Upper lobe of left lung (tissue), 6 donors: ENCODE results near the gene GRB7. TPM values are rescaled to one million over a fixed set of nuclear protein-coding genes. Genes with fewer than 3 reads are reported as not detected.

Experiments
- ATAC-seq, 2 donors: fragments of 200-7000 bp; cut with Tn5 transposase; one replicate each; pipeline ENCODE4 v1.9.1; 2022; ENCODE audit warnings: mild to moderate bottlenecking in 2 of 2, moderate library complexity in 2 of 2; ENCODE audit not compliant: low FRiP score in 2 of 2
- DNase-seq, 2 donors: peaks; one replicate each; pipeline ENCODE4 v3.0.0-alpha.2; 2019 to 2020
- H3K27ac ChIP-seq, 4 donors: fragments of 200-600 bp; sonication (generic); one replicate each; pipeline ENCODE4 v1.5.1; 2016 to 2019
- H3K27me3 ChIP-seq, 4 donors: fragments of 200-600 bp; sonication (generic); one replicate each; pipeline ENCODE4 v1.5.1; 2017 to 2019
- H3K36me3 ChIP-seq, 4 donors: fragments of 200-600 bp; sonication (generic); one replicate each; pipeline ENCODE4 v1.5.1; 2016 to 2019
- H3K4me1 ChIP-seq, 4 donors: fragments of 200-600 bp; sonication (generic); one replicate each; pipeline ENCODE4 v1.5.1; 2018 to 2019
- H3K4me3 ChIP-seq, 4 donors: fragments of 200-600 bp; sonication (generic); one replicate each; pipeline ENCODE4 v1.5.1; 2017 to 2019; ENCODE audit warnings: mild to moderate bottlenecking in 2 of 4, moderate library complexity in 1 of 4
- H3K9me3 ChIP-seq, 4 donors: fragments of 200-600 bp; sonication (generic); one replicate each; pipeline ENCODE4 v1.5.1; 2018 to 2019
- CTCF ChIP-seq, 6 experiments: fragments of 450-650 bp in 4 of 6; fragments of 200-600 bp in 2 of 6; sonication (generic) in 2 of 6; IDR thresholded peaks; one replicate each; pipeline ENCODE4 v1.5.1; 2016 to 2019; ENCODE audit warnings: antibody characterized with exemption in 6 of 6
- EP300 ChIP-seq, 4 donors: sonication (generic); formaldehyde crosslinking; IDR thresholded peaks; one replicate each; pipeline ENCODE4 v1.5.1; 2017; ENCODE audit warnings: antibody characterized with exemption in 4 of 4, control low read depth in 2 of 4
- POLR2A ChIP-seq, 4 donors: fragments of 450-650 bp; IDR thresholded peaks; one replicate each; pipeline ENCODE4 v1.5.1; 2016 to 2017; ENCODE audit warnings: antibody characterized with exemption in 4 of 4, mild to moderate bottlenecking in 2 of 4
- POLR2AphosphoS5 ChIP-seq, 2 donors: sonication (generic); formaldehyde crosslinking; IDR thresholded peaks; one replicate each; pipeline ENCODE4 v1.5.1; 2017; ENCODE audit warnings: antibody characterized with exemption in 2 of 2
- WGBS, 2 donors: methylation state at CpG; one replicate each; pipeline ENCODE4 v1.1.5; 2017 to 2018; 5-methylcytosine and 5-hydroxymethylcytosine counted together
- total RNA-seq, 6 donors: library from RNA; depleted of rRNA in 4 of 6; stranded (reverse); fragments of >200 nt in 4 of 6; gene quantifications; one replicate each; pipeline versions ENCODE4 v1.1.0 to v1.2.1, GENCODE V29; 2016 to 2021
- donor health status: DM: no; HTN: no; CAD: no; lungs with moderate emphysema.
- donor health status: DM: no; HTN: yes; CAD: no; lungs with severe emphysema.

The GRB7 gene
- total RNA-seq, 6 donors from 2014 or later = 19.9 to 82.8 (median 31.1) TPM

GRCh38 chr17:39742126-39742855 lies 4.6 kb downstream of the GRB7 start:
- no peak overlapping the region for H3K27ac ChIP-seq
- DNase-seq (no peak), ATAC-seq (no peak)
- no peaks in the 10 kb centered on the region for H3K9me3 ChIP-seq
- 76 to 86% methylated on average over 16 to 18 of the region's 18 CpGs for WGBS, 2 donors
- peaks cover 0 to 28% (median 12%) of the 10 kb centered on the region in 4 donors for H3K27me3 ChIP-seq
- TF ChIP-seq POLR2A (IDR thresholded peaks at IDR 0.05) = no peak
- no peak for TF ChIP-seq CTCF (IDR thresholded peaks at IDR 0.05)
- no peak for TF ChIP-seq EP300 (IDR thresholded peaks at IDR 0.05)
- no peak for TF ChIP-seq POLR2AphosphoS5 (IDR thresholded peaks at IDR 0.05)
- peaks cover 0 to 16% (median 3%) of the 10 kb centered on the region in 4 donors for H3K36me3 ChIP-seq
- peaks cover 6 to 39% (median 20%) of the 10 kb centered on the region in 4 donors for H3K4me1 ChIP-seq
- H3K4me3 ChIP-seq = no peak overlapping the region

GRCh38 chr17:39742856-39743436 lies 5.2 kb downstream of the GRB7 start:
- Histone ChIP-seq H3K27ac (no peak overlapping the region), H3K9me3 (no peaks in the 10 kb centered on the region), H3K4me1 (peaks cover 6 to 33% (median 17%) of the 10 kb centered on the region in 4 donors), H3K27me3 (peaks cover 0 to 21% (median 9%) of the 10 kb centered on the region in 4 donors), H3K36me3 (peaks cover 0 to 16% (median 3%) of the 10 kb centered on the region in 4 donors), H3K4me3 (no peak overlapping the region)
- ATAC-seq (no peak), DNase-seq (no peak)
- 86 to 92% methylated on average over 17 to 20 of the region's 21 CpGs for WGBS, 2 donors
- TF ChIP-seq POLR2A (IDR thresholded peaks at IDR 0.05) (no peak), EP300 (IDR thresholded peaks at IDR 0.05) (no peak), CTCF (IDR thresholded peaks at IDR 0.05) (no peak), POLR2AphosphoS5 (IDR thresholded peaks at IDR 0.05) (no peak)

DNA sequence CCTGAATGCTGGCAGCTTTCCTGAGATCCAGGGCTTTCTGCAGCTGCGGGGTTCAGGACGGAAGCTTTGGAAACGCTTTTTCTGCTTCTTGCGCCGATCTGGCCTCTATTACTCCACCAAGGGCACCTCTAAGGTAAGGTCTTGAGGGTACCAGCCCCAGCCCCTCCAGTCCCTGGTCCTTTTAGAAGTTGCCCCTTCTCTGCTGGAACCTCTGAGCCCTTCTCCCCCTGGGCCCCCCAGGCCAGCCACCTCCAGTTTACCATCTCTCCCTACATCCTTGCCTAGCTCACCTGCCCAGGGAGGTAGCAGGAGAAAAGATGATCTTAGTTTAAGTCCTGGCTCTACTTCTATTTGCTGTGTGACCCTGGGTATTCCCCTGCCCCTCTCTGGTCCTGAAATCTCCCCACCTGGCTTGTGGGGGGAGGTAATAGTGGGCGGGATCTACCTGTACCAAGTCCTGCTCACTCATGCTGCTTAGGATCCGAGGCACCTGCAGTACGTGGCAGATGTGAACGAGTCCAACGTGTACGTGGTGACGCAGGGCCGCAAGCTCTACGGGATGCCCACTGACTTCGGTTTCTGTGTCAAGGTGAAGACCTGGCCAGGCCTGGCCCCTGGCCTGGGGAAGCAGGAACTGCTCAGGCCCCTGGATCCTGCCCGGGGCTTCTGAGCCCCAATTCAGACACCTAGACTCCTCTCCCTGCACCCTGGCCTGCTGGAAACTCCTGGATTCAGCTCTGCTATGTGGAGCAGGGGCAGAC lies 6.5 kb downstream of the GRB7 start:
- Histone ChIP-seq H3K36me3 (peaks cover 0 to 16% (median 3%) of the 10 kb centered on the region in 4 donors), H3K4me3 (no peak overlapping the region), H3K27ac (no peak overlapping the region), H3K4me1 (peaks cover 0 to 20% (median 11%) of the 10 kb centered on the region in 4 donors), H3K9me3 (no peaks in the 10 kb centered on the region), H3K27me3 (peaks cover 0 to 12% (median 4%) of the 10 kb centered on the region in 4 donors)
- DNase-seq (no peak), ATAC-seq (no peak)
- no peak for TF ChIP-seq EP300 (IDR thresholded peaks at IDR 0.05)
- 76 to 90% methylated on average over 10 to 16 of the region's 16 CpGs for WGBS, 2 donors

DNA sequence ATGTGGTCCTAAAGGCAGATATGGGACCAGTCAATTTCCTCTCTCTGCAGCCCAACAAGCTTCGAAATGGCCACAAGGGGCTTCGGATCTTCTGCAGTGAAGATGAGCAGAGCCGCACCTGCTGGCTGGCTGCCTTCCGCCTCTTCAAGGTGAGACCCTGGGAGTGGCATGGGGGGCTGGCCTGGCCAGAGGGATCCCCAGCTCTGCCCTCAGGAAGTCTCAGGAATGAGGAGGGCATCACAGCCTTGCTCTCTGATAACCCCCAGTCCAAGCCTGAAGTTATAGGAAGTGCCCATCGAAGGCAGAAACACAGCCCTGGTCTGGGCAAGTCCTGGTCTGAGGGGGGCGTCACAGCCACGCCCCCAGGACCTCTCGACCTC lies 7.1 kb downstream of the GRB7 start:
- H3K4me1 ChIP-seq = peaks cover 0 to 15% (median 7%) of the 10 kb centered on the region in 4 donors
- ATAC-seq (no peak), DNase-seq (no peak)
- H3K4me3 ChIP-seq = no peak overlapping the region
- H3K9me3 ChIP-seq = no peaks in the 10 kb centered on the region
- H3K27ac ChIP-seq = no peak overlapping the region
- TF ChIP-seq EP300 (IDR thresholded peaks at IDR 0.05) = no peak
- no peak for TF ChIP-seq POLR2AphosphoS5 (IDR thresholded peaks at IDR 0.05)
- TF ChIP-seq CTCF (IDR thresholded peaks at IDR 0.05) = no peak
- no peak for TF ChIP-seq POLR2A (IDR thresholded peaks at IDR 0.05)
- 40 to 80% methylated on average over 1 to 8 of the region's 8 CpGs for WGBS, 2 donors
- H3K36me3 ChIP-seq = peaks cover 0 to 16% (median 3%) of the 10 kb centered on the region in 4 donors
- peaks cover 0 to 6% (median 3%) of the 10 kb centered on the region in 4 donors for H3K27me3 ChIP-seq
